ENCODE results near the gene FGF14. TPM values are rescaled to one million over a fixed set of nuclear protein-coding genes. Genes with fewer than 3 reads are reported as not detected.

The FGF14 gene
- total and polyA plus RNA-seq, 2 donors (not counting 1 experiment from before 2014, with no cell fraction given): under 0.01 TPM; not detected in 1

- intact Hi-C loops (cut with micrococcal nuclease): no loop called here
Measured at GRCh38 chr13:102192858-102193257, 209.0 kb downstream of the FGF14 start.

GRCh38 chr13:102191951-102192502 is 209.8 kb downstream of the FGF14 start:
- Mint-ChIP-seq H3K27me3 (no peaks in the 10 kb centered on the region), H3K4me1 (no peaks in the 10 kb centered on the region), H3K4me3 (no peak overlapping the region), H3K9me3 (ENCODE audit: insufficient read depth) (no peaks in the 10 kb centered on the region), H3K27ac (no peak overlapping the region)
- no peak overlapping the region for H3K27ac ChIP-seq (ENCODE audit: low read length in 2 of 2)
- intact Hi-C loops (cut with micrococcal nuclease): no loop called here
- no peaks in the 10 kb centered on the region for H4K20me1 ChIP-seq (ENCODE audit: control insufficient read depth, insufficient read depth, low read length, poor library complexity, severe bottlenecking)
- H3K4me1 ChIP-seq (ENCODE audit: control insufficient read depth in 2 of 2, insufficient read depth in 2 of 2, low read length in 2 of 2): no peaks in the 10 kb centered on the region
- no peak for TF ChIP-seq EZH2 (IDR thresholded peaks at IDR 0.05; ENCODE audit: borderline replicate concordance, insufficient read depth, low read depth, low read length, poor library complexity, severe bottlenecking)
- TF ChIP-seq CTCF (IDR thresholded peaks at IDR 0.05): no peak
- ChIA-PET CTCF (no interaction called here), POLR2A (no interaction called here)
- DNase-seq: no peak
- no peak overlapping the region for H3K9ac ChIP-seq (ENCODE audit: low read length)
- H3K4me2 ChIP-seq (replicated peaks; ENCODE audit: low read depth, low read length, poor library complexity, severe bottlenecking): no peak overlapping the region
- H3K4me3 ChIP-seq (ENCODE audit: control extremely low read depth in 1 of 5, extremely low read depth in 1 of 5, insufficient read depth in 1 of 5, low read depth in 2 of 5, low read length in 4 of 5): no peak overlapping the region
- H3K36me3 ChIP-seq (replicated peaks in 1 of 2; ENCODE audit: control extremely low read depth in 1 of 2, control insufficient read depth in 1 of 2, extremely low read depth in 1 of 2, insufficient read depth in 2 of 2, low read length in 1 of 2): no peaks in the 10 kb centered on the region
- ATAC-seq (ENCODE audit: low read depth): no peak
- no peaks in the 10 kb centered on the region for H3K9me3 ChIP-seq (ENCODE audit: control extremely low read depth in 1 of 3, control insufficient read depth in 2 of 3, insufficient read depth in 1 of 3, low read length in 2 of 3)
- H3K79me2 ChIP-seq (ENCODE audit: control insufficient read depth, insufficient read depth, low read length): no peaks in the 10 kb centered on the region
- no CpG with 5 or more reads among the region's 1 CpG for WGBS (ENCODE audit: insufficient coverage)
- H3K27me3 ChIP-seq (replicated peaks in 1 of 4; ENCODE audit: control extremely low read depth in 1 of 4, control insufficient read depth in 3 of 4, insufficient read depth in 4 of 4, low read length in 3 of 4): no peaks in the 10 kb centered on the region
- no peak overlapping the region for H2AFZ ChIP-seq (ENCODE audit: insufficient read depth, low read depth, low read length, poor library complexity, severe bottlenecking)

More at GRCh38 chr13:102192858-102193257, 209.0 kb downstream of the FGF14 start:
- Mint-ChIP-seq H3K27me3 (no peaks in the 10 kb centered on the region), H3K9me3 (ENCODE audit: insufficient read depth) (no peaks in the 10 kb centered on the region), H3K4me1 (no peaks in the 10 kb centered on the region), H3K27ac (no peak overlapping the region), H3K4me3 (no peak overlapping the region)
- Histone ChIP-seq H4K20me1 (ENCODE audit: control insufficient read depth, insufficient read depth, low read length, poor library complexity, severe bottlenecking) (no peaks in the 10 kb centered on the region), H3K27ac (ENCODE audit: low read length in 2 of 2) (no peak overlapping the region), H3K9ac (ENCODE audit: low read length) (no peak overlapping the region), H3K9me3 (ENCODE audit: control extremely low read depth in 1 of 3, control insufficient read depth in 2 of 3, insufficient read depth in 1 of 3, low read length in 2 of 3) (no peaks in the 10 kb centered on the region), H3K36me3 (replicated peaks in 1 of 2; ENCODE audit: control extremely low read depth in 1 of 2, control insufficient read depth in 1 of 2, extremely low read depth in 1 of 2, insufficient read depth in 2 of 2, low read length in 1 of 2) (no peaks in the 10 kb centered on the region), H2AFZ (ENCODE audit: insufficient read depth, low read depth, low read length, poor library complexity, severe bottlenecking) (no peak overlapping the region), H3K4me3 (ENCODE audit: control extremely low read depth in 1 of 5, extremely low read depth in 1 of 5, insufficient read depth in 1 of 5, low read depth in 2 of 5, low read length in 4 of 5) (no peak overlapping the region), H3K4me1 (ENCODE audit: control insufficient read depth in 2 of 2, insufficient read depth in 2 of 2, low read length in 2 of 2) (no peaks in the 10 kb centered on the region), H3K4me2 (replicated peaks; ENCODE audit: low read depth, low read length, poor library complexity, severe bottlenecking) (no peak overlapping the region), H3K79me2 (ENCODE audit: control insufficient read depth, insufficient read depth, low read length) (no peaks in the 10 kb centered on the region), H3K27me3 (replicated peaks in 1 of 4; ENCODE audit: control extremely low read depth in 1 of 4, control insufficient read depth in 3 of 4, insufficient read depth in 4 of 4, low read length in 3 of 4) (no peaks in the 10 kb centered on the region)
- POLR2A ChIA-PET: no interaction called here
- CTCF ChIA-PET: no interaction called here
- no peak for DNase-seq
- no peak for TF ChIP-seq EZH2 (IDR thresholded peaks at IDR 0.05; ENCODE audit: borderline replicate concordance, insufficient read depth, low read depth, low read length, poor library complexity, severe bottlenecking)
- TF ChIP-seq CTCF (IDR thresholded peaks at IDR 0.05): no peak
- ATAC-seq (ENCODE audit: low read depth): no peak
- WGBS (ENCODE audit: insufficient coverage): 100% methylated on average over 1 of the region's 2 CpGs

All from B cell (primary cell).